Measurements from ENCODE around the gene LCNL1.

The LCNL1 gene

GRCh38 chr9:136977223-136977622, 5.6 kb upstream of the LCNL1 start, which contains the start of gene PTGDS:
Gene PTGDS, plus strand, starts transcription at chr9:136977504. Its CDS starts 75 bp downstream, at chr9:136977579.
- no peak for DNase-seq

- DNase-seq, result no peak
Observed at GRCh38 chr9:136977649-136978072, 5.1 kb upstream of the LCNL1 start.

GRCh38 chr9:136978073-136978864, 4.5 kb upstream of the LCNL1 start:
- DNase-seq, result no peak

DNA sequence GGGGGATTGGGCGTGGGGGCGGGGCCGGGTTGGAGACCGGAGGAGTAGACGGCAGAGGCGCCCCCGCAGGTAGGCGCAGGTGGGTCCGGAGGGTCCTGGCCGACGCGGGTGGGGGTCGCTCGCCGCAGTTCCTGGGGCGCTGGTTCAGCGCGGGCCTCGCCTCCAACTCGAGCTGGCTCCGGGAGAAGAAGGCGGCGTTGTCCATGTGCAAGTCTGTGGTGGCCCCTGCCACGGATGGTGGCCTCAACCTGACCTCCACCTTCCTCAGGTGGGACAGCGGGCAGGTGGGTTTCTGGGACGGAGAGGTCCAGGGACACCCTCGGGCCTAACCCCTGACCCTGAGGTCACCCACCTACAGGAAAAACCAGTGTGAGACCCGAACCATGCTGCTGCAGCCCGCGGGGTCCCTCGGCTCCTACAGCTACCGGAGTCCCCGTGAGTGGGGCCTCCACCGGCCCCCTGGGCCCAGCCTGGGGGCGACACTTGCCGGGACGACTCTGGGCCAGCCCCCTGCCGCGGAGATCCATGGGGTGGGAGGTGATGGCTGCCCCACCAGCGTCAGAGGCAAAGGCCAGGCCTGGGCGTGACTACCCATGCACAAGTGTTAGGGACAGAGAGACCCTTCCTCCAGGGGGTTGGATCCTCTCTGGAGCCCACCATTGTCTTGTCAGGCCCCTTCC, 3.8 kb upstream of the LCNL1 start:
- DNase-seq, result no peak

GRCh38 chr9:136979769-136980587, 2.8 kb upstream of the LCNL1 start:
- DNase-seq, result no peak

DNA sequence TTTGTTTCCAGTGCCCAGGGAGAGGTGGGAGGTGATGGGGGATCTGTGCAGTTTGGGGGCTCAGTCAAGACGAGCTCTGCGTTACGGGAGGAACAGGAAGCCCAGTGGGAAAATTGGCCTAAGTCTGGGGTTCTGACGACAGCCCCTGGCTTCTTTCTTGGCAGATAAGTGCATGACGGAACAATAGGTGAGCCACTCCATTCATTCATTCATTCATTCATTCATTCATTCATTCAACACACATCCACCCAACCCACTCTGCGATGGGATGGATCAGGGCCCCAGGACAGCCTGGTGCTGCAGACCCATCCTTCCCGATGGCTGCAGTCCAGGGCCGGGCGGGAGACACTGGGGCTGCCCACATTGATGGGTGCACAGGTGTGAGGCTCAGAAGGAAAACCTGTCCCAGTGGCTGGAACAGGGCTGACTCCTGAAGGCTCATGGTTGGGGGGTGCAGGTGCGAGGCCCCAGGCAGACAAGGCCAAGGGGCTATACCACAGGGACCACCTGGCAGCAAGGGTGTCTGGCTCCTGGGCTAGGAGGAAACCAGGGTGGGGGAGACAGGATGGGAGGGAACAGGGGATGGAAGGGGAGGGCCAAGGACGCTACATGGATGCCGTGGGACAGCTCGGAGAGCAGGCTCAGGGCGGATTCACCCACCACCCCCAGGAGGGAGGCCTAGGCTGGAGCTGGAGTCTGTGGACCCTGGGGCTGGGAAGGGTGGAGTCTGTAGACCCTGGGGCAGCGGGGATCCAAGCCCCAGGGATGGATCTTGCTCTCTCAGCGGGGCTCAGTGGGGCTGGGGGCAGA, 1.9 kb upstream of the LCNL1 start:
- DNase-seq, result no peak

GRCh38 chr9:136981588-136982231, 1.1 kb upstream of the LCNL1 start:
- DNase-seq, result no peak

- DNase-seq, result no peak
Observed at GRCh38 chr9:136983167-136983566, 374 bp downstream of the LCNL1 start.

GRCh38 chr9:136983656-136984314, 992 bp downstream of the LCNL1 start:
- DNase-seq, result no peak

- DNase-seq, result no peak
Observed at GRCh38 chr9:136984464-136985026, 1.8 kb downstream of the LCNL1 start.

DNA sequence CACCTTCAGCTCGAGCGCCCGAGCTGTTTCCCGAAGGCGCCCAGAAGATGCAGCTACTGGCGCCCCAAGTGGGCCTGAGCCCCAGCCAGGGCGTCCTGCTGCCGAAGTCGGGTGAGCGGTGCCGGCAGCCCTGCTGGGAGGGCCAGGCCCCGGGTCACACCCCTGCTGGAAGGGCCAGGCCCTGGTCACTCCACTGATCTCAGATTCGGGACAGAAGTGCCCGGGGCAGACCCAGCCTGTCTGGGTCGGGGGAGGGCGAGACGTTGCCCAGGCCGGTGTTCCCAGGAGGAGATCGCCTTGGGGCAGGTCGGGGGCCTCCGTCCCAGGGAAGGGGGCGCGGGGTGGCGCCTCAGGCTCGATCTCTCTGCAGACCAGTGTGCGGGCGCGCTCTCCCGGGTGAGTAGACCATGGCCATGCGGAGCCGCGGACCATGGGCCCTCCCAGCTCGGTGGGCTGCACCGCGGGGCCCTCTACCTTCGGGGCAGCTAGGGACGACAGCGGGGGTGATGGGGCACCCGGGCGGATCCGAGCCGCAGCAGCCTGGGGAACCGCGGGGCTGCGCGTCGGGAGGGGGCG, 2.3 kb downstream of the LCNL1 start:
- no peak for DNase-seq

DNA sequence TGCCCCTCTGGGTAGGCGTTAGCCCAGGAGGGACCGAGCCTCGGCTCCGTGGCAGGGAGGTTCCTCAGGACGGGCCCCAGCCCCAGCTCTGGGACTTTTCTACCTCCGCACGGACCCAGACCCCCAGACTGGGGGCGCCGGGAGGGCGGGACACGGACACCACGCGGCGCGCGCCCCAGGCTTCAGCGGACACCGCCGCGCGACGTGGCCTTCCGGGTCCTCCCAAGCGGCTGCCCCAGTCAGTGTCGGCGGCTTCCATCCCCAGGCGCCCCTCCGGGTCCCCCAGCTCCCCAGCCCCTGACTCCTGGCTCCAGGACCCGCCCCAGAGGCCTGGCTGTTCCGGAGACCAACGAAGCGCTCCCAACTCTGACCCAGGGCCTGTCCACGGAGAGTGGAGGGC, 3.1 kb downstream of the LCNL1 start:
- no peak for DNase-seq

DNA sequence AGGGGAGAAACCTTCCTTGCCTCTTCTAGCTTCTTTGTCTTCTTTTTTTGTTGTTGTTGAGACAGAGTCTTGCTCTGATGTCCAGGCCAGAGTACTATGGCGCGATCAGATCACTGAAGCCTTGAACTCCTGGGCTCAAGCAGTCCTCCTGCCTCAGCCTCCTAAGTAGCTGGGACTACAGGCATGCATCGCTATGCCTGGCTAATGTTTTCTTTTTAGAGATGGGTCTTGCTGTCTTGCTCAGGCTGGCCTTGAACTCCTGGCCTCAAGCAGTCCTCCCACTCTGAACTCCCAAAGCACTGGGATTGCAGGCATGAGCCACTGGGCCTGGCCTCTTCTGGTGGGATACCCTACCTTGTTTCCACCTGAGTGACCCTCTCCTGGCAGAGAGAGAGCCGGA, 6.1 kb downstream of the LCNL1 start:
- no peak for DNase-seq

GRCh38 chr9:136990242-136990911, 7.6 kb downstream of the LCNL1 start:
- DNase-seq, result no peak

DNA sequence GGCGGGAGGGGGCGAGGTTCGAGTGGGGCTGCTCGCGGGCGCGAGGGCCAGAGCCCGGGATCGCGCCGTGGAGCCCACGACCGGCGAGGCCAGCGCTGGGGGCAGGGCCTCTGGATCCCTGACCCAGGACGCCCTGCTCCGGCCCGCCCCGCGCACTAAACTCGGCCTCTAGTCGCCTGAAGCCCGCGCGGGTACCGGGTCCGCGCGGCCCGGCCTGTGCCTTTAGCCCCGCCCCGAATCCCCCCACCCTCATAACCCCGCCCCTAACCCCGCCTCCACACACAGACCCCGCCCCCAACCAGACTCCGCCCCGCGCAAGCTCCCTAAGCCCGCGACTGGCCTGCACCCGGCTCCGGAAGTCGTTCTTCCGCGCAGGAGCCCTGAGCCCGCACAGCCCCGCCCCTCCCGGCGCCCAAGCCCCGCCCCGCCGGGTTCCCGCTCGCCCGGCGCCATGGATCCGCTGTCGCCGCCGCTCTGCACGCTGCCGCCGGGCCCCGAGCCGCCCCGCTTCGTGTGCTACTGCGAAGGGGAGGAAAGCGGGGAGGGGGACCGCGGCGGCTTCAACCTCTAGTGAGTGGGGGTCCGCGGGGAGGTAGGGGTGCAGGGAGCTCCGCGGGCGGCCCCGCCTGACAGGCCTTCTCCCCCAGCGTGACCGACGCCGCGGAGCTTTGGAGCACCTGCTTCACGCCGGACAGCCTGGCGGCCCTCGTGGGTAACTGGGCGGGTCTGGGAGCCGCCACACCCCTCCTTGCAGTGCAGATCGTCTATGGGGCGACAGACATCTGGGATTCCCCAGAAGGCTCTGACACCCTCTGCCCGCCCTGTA, 9.4 kb downstream of the LCNL1 start, which contains the start of gene PAXX:
Gene PAXX (plus strand): TSS at position 430 of the 826 bp plus-strand sequence. CDS start 22 bp downstream, at position 452.
- DNase-seq, result peak; percentile 66

DNA sequence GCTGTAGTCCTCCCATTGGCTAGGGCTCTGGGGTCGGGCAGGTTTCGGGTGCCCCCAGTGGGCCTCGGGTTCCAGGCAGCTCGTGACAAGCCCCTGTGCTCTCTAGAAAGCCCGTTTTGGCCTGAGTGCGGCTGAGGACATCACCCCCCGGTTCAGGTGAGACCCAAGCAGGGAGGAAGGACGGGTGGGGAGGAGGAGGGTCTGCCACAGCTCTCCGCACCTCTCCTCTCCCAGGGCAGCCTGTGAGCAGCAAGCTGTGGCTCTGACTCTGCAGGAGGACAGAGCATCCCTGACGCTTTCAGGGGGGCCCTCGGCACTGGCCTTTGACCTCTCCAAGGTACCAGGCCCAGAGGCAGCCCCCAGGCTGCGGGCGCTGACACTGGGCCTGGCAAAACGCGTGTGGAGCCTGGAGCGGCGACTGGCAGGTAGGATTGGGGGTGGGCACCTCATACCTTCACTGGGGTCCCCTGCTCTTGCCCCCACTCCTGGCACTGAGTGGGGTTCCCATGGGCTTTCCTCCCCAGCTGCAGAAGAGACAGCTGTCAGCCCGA, 10.1 kb downstream of the LCNL1 start:
- no peak for DNase-seq

- no peak for DNase-seq
Observed at GRCh38 chr9:136994180-136994887, 11.5 kb downstream of the LCNL1 start.

GRCh38 chr9:136994888-136995230, 12.1 kb downstream of the LCNL1 start:
- DNase-seq, result peak; percentile 17

All from NCI-H1105 treated with DMSO at 0.1 percent for 48 hours (cell line).